HuH-7 (cell line): Measurements from ENCODE around the gene SLC47A2.
"Not testable (repeated sequence)": the region's sequence is repeated elsewhere in the genome, so short reads cannot be mapped to it uniquely, and the experiment has no call there.

Experiments used
- DNase-seq: peaks from one replicate; pipeline ENCODE4 v3.0.0; 2011; ENCODE audit warnings: low spot score

Gene SLC47A2

GRCh38 chr17:19716108-19717030 is at the start of gene SLC47A2:
TSS of gene SLC47A2 (minus strand) at chr17:19716584. CDS start at chr17:19716555, 29 bp downstream.
- DNase-seq = no peak

GRCh38 chr17:19766016-19766415 is 49.6 kb upstream of the SLC47A2 start:
- DNase-seq = no peak

- DNase-seq = not testable (repeated sequence)
Observed at GRCh38 chr17:19763991-19764390, 47.6 kb upstream of the SLC47A2 start.

- DNase-seq = no peak
Observed at GRCh38 chr17:19763416-19763815, 47.0 kb upstream of the SLC47A2 start.

- DNase-seq = peak; percentile 78
Observed at GRCh38 chr17:19762515-19762961, 46.2 kb upstream of the SLC47A2 start.

GRCh38 chr17:19760746-19761145 is 44.4 kb upstream of the SLC47A2 start:
- DNase-seq = no peak

- DNase-seq = no peak
Observed at GRCh38 chr17:19759568-19760549, 43.5 kb upstream of the SLC47A2 start.

GRCh38 chr17:19757536-19758180 is 41.3 kb upstream of the SLC47A2 start:
- DNase-seq = no peak

- DNase-seq = no peak
Observed at GRCh38 chr17:19756546-19756945, 40.2 kb upstream of the SLC47A2 start.

GRCh38 chr17:19755821-19756510 is 39.6 kb upstream of the SLC47A2 start:
- DNase-seq = no peak

GRCh38 chr17:19755392-19755791 is 39.0 kb upstream of the SLC47A2 start:
- DNase-seq = no peak

GRCh38 chr17:19753661-19754463 is 37.5 kb upstream of the SLC47A2 start:
- DNase-seq = no peak

- DNase-seq = no peak
Observed at GRCh38 chr17:19753051-19753509, 36.7 kb upstream of the SLC47A2 start.

- DNase-seq = no peak
Observed at GRCh38 chr17:19752216-19753050, 36.0 kb upstream of the SLC47A2 start.

- DNase-seq = no peak
Observed at GRCh38 chr17:19750835-19751234, 34.5 kb upstream of the SLC47A2 start.

GRCh38 chr17:19750020-19750572 is 33.7 kb upstream of the SLC47A2 start:
- no peak for DNase-seq

- no peak for DNase-seq
Observed at GRCh38 chr17:19748807-19749193, 32.4 kb upstream of the SLC47A2 start.

GRCh38 chr17:19747829-19748806 is 31.7 kb upstream of the SLC47A2 start, which contains the start of gene ALDH3A1:
TSS of gene ALDH3A1 (minus strand) at chr17:19748298. CDS start at chr17:19745129, 3,169 bp downstream.
- no peak for DNase-seq
